HS-5 (cell line): ENCODE measurements around the gene GPD2.

Experiments
- DNase-seq: peaks from one replicate; pipeline ENCODE4 v3.0.0-alpha.2; 2012; ENCODE audit warnings: low read depth

GPD2 gene

DNA sequence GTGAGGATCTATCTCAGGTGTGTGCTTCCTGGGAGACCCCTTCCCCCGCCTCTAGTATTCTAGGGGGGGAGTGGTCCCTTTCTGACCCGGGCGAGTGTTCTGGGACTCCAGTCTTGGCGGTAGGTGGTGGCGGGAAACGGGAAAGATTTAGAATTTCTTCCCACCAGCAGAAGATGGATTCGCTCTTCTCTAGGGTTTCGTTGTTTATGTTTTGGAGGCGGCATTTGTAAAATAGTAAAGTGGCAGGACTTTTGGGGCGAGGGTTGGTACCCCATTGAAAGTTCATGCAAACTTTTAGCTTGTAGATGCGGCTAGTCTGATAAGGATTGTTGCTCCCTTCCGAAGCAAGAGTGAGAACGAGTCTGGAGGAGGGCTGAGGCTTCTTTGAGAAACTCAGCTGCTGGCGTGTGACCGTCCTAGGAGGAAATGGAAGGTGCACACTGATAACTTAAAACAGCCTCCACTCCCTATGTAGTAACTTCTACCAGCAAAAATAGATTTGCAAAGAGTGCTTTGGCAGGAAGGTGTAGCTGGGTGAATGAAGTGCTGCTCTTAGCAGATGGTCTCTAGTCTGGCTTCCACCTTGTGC lies 412 bp downstream of the GPD2 start:
- DNase-seq: peak; percentile 20

DNA sequence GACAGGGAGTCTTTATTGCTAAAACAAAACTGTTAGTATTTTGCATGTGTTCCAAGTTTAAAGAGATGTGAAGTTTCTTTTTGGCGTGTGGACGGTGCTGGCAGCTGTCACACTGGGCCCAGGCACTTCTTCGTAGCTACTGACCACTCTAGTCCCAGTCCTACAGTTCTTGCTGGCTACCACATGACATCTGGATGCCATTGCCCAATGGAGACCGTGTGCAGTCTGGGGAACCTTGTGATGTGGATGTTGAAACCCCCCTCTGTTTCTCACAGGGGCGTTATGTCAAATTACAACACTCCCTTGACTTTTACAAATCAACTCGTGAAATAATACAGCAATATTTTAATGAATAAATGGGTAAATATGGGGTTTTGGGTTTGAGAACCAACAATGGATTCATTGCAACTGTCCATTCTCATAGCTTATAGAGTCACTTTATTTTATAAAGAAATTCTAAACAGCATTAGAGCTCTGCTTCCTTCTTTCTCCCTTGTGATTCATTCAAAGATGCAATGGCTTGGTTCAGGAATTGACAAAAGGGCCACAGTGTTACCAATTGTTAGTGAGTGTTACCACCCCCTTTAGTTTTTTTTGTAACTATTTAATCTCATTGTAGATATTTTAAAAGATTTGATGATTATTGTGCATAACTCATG lies 1.2 kb downstream of the GPD2 start:
- DNase-seq: no peak

GRCh38 chr2:156437931-156438410 lies 1.8 kb downstream of the GPD2 start:
- no peak for DNase-seq

GRCh38 chr2:156443089-156443488 lies 6.9 kb downstream of the GPD2 start:
- no peak for DNase-seq

GRCh38 chr2:156445296-156446220 lies 9.4 kb downstream of the GPD2 start:
- peak; percentile 60 for DNase-seq

DNA sequence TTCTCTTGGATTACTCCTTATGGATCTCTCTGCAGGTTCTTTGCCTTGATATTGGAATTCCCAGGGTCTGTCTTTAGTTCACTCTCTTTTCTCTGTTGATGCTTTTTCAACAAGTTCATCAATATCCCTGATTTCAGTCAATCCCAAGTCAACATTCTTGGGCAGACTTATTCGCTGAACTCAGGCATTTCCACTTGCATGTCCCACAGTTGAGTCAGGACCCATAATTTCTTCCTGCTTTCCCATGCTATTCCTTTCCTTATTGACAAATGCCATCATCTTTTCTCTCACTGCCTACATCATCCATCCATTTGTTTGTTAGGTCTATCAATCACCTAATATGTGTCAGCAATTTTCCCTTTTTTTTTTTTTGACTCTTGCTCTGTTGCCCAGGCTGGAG lies 11.6 kb downstream of the GPD2 start:
- DNase-seq: no peak

- DNase-seq: no peak
These were observed 12.6 kb downstream of the GPD2 start for GRCh38 chr2:156448766-156449165.

GRCh38 chr2:156452971-156453370 lies 16.8 kb downstream of the GPD2 start:
- no peak for DNase-seq

DNA sequence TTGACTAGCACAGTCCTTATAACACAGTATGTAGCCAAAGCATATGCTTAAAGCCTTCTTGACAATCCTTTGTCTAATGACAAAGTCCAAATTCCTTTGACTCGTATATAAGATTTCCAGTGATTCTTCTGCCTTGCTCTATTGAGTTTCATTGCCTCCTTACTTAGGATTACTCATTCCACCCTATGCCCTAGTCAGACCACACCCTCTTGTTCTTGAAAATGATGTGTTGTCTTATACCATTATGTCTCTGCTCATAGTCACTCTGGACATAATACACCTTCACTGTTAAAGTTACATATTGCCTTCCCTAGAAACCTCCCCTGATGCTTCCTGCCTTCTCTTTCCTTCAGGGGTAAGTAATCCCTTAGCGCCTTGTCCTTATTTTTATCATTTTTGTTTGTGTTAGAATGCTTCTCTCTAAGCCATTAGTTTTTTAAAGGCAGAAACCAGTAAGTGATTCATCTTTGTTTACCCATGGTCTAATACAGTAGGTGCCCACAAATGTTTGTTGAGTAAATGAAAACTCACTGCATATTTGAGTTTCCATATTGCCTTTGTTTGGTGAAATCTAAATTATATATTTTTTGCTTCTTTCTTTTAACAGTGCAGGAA lies 19.3 kb downstream of the GPD2 start:
- DNase-seq: peak; percentile 41

DNA sequence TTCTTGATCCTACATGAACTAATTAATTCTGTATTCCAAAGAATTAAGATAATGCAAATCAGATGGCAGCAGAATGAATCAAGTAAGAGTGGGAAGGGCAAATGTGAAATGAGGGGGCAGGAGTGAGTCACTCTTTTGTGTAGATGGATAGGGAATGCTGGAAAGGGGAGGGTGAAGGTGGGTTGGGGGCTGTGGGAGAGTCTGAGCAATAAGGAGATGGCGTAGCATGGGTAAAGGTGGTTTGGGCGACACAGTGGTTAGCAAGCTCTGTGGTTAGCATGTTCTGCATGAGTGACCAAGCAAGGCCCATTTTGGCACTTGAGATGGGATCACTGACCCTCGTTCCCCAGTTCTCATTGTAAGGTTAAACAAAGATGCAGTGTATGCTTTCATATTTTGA lies 20.4 kb downstream of the GPD2 start:
- DNase-seq: no peak

GRCh38 chr2:156457523-156458517 lies 21.6 kb downstream of the GPD2 start:
- DNase-seq: no peak

DNA sequence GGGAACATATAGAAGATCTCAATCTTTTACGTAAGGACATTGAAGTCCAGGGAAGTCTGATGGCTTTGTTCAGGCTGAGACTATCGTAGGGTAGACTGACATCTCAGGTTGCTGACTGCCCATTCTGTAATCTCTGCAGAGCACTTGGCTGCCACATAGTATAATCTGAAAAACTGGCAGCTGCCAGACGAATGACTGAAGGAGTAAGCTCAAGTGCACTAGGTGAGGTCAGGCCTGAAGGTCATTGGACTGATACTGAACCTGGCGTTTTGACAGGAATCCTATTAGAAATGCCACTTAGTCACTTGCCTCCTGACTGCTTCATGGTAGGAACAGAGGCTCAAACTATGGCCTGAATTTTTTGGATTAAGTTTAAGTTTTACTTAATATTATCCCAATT lies 23.5 kb downstream of the GPD2 start:
- no peak for DNase-seq

GRCh38 chr2:156464106-156464505 lies 27.9 kb downstream of the GPD2 start:
- DNase-seq: no peak

DNA sequence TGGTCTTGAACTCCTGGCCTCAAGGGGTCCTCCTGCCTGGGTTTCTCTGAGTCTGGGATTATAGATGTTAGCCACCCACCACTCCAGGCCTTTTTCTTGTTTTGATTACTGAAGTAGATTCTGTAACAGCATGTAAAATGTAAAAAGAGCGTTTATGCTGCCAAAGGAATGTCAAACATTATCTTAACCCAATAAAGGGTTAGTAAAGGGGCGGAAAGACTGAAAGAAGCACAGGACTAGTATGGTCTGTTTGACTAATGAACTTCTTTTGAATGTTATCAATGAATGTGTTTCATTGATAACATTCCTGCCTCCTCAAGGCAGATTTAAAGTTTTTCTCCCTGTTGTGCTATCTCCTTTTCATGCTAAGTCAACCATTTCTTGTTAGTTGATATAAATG lies 29.4 kb downstream of the GPD2 start:
- no peak for DNase-seq

DNA sequence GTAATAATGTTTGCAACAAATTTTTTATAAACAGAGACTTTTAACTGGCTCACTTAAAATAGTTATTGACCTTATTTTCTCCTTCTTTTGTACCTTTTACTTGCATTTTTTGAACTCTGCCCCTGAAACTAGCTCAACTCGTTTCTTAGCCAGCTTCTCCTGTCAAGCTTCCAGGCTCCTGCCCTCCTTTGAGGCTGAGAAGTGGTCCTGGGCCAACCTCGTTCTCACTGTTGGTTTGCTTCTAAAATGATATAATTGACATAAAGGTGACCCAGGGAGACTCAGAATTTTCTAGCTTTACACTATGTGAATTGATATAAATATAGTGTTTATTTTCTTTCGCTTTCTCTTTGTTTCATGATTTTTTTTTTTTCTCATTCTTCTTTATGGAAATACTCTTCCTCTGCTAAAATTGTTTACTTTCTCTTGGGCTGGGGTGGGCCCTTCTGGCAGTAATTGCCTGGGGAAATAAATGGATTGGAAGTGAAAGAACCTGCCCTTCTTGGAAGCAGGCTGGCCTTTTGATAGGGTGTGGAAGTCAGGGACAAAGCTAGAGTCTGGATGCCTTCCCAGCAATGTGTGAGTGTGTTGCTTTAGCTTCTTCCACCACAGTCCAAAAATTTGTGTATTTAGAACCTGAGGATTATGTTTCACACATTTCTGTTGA lies 30.7 kb downstream of the GPD2 start:
- no peak for DNase-seq

GRCh38 chr2:156470975-156471583 lies 34.9 kb downstream of the GPD2 start:
- DNase-seq: no peak

DNA sequence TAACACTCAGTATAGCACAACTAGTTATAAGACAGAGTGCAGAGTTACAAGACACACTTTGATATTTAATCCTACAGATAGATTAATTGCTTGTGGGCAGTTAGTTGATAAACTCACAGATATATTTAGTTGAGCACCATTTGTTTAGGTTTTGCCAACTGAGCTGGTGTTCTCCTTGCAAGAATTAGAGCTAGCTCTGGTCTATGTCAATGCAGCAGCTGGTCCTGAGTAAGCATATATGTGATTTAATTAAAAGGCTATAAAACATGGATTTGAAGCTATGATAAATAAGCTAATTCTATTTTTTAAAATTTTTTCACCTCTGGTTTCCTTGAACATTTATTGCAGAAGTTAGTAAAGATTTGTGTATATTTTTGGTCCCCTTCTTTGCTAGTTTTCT lies 35.6 kb downstream of the GPD2 start:
- DNase-seq: no peak

DNA sequence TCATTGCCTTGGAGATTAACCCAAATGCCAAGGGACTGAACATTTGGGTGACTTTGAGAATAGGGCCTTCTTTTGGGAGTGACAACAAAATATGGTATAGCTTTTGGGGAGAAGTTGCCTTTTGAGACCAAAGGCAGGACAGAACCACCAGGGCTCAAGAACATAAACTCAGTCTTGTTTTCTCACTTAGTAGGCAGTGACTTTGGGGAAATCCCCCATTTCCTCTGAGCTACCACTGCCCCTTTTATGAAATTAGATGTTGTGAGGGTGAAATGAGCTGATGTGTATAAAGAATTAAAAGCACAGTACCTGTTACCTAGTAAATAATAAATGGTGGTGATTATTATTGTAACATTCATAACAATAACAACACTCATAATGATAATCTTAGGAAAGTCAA lies 36.5 kb downstream of the GPD2 start:
- DNase-seq: no peak

- DNase-seq: no peak
These were observed 37.3 kb downstream of the GPD2 start for GRCh38 chr2:156473445-156473844.

GRCh38 chr2:156474401-156474800 lies 38.2 kb downstream of the GPD2 start:
- DNase-seq: no peak
